Measurements from ENCODE around the gene LRRC42.

DNA sequence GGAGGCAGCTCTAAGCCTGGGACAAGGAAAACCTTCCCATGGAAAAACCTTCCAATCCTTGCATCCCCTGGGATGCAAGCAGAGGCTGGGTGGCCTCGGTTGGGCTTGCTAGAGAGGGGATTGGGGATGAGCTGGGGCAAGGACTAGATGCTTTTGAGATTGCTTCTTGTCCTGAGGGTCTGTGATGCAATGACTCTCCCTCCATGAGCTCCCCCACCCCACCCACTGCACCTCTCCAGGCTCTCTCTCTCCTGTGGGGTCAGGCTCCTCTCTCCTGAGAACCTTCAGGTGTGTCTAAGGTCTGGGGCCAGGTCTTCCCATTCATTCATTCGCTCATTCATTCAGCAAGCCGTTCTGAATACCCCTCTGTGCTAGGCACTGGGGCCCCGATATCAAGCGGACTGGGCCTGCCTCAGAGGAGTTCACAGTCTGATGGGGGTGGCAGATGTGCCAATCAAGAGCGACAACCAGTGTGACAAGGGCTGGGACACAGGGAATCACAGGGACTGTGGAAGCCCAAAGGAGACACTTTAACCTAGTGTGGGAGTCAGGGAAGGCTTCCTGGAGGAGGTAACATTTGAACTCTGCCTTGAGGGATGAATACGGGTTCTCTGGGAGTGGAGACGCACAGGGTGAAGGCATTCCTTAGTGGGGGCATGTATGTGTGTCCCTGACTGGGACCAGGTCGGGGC is 65.3 kb downstream of the LRRC42 start:
- TF ChIP-seq POLR2A (IDR thresholded peaks at IDR 0.05): no peak
- TF ChIP-seq, protein P1, sequence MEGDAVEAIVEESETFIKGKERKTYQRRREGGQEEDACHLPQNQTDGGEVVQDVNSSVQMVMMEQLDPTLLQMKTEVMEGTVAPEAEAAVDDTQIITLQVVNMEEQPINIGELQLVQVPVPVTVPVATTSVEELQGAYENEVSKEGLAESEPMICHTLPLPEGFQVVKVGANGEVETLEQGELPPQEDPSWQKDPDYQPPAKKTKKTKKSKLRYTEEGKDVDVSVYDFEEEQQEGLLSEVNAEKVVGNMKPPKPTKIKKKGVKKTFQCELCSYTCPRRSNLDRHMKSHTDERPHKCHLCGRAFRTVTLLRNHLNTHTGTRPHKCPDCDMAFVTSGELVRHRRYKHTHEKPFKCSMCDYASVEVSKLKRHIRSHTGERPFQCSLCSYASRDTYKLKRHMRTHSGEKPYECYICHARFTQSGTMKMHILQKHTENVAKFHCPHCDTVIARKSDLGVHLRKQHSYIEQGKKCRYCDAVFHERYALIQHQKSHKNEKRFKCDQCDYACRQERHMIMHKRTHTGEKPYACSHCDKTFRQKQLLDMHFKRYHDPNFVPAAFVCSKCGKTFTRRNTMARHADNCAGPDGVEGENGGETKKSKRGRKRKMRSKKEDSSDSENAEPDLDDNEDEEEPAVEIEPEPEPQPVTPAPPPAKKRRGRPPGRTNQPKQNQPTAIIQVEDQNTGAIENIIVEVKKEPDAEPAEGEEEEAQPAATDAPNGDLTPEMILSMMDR (IDR thresholded peaks at IDR 0.05): no peak
